ENCODE data around the gene QDPR.

QDPR gene

GRCh38 chr4:17526695-17527477 is 15.0 kb upstream of the QDPR start:
- no peak for DNase-seq

- no peak for DNase-seq
These were observed 11.8 kb upstream of the QDPR start for GRCh38 chr4:17523662-17524061.

GRCh38 chr4:17521595-17521994 is 9.7 kb upstream of the QDPR start:
- no peak for DNase-seq

- DNase-seq: no peak
These were observed 5.8 kb upstream of the QDPR start for GRCh38 chr4:17517664-17518063.

- no peak for DNase-seq
These were observed 5.1 kb upstream of the QDPR start for GRCh38 chr4:17516980-17517379.

GRCh38 chr4:17515445-17516407 is 3.8 kb upstream of the QDPR start:
- no peak for DNase-seq

- no peak for DNase-seq
These were observed 3.0 kb upstream of the QDPR start, which contains the start of gene CLRN2 for GRCh38 chr4:17514865-17515264. Gene CLRN2, plus strand, starts transcription at chr4:17515165. Its CDS starts 102 bp downstream, at chr4:17515267.

GRCh38 chr4:17512973-17513665 is 1.2 kb upstream of the QDPR start:
- no peak for DNase-seq

- no peak for DNase-seq
These were observed 361 bp downstream of the QDPR start for GRCh38 chr4:17511509-17511949.

GRCh38 chr4:17511051-17511450 is 839 bp downstream of the QDPR start:
- DNase-seq: peak; percentile 18

- DNase-seq: no peak
These were observed 1.3 kb downstream of the QDPR start for GRCh38 chr4:17510582-17510981.

GRCh38 chr4:17504081-17504480 is 7.8 kb downstream of the QDPR start:
- no peak for DNase-seq

- no peak for DNase-seq
These were observed 9.1 kb downstream of the QDPR start for GRCh38 chr4:17502756-17503155.

GRCh38 chr4:17500574-17500973 is 11.3 kb downstream of the QDPR start:
- no peak for DNase-seq

GRCh38 chr4:17497890-17498523 is 13.9 kb downstream of the QDPR start:
- no peak for DNase-seq

- no peak for DNase-seq
These were observed 17.4 kb downstream of the QDPR start for GRCh38 chr4:17494258-17495190.

GRCh38 chr4:17493619-17494018 is 18.3 kb downstream of the QDPR start:
- DNase-seq: no peak

- DNase-seq: no peak
These were observed 19.0 kb downstream of the QDPR start for GRCh38 chr4:17492876-17493275.

GRCh38 chr4:17492058-17492741 is 19.7 kb downstream of the QDPR start:
- no peak for DNase-seq

- DNase-seq: no peak
These were observed 20.7 kb downstream of the QDPR start for GRCh38 chr4:17491196-17491595.

GRCh38 chr4:17490575-17491059 is 21.3 kb downstream of the QDPR start:
- no peak for DNase-seq

Measured in cortex of kidney (tissue), 1 donor.